Thymus (tissue), 11 donors: ENCODE data around the gene BBS10. TPM values are rescaled to one million over a fixed set of nuclear protein-coding genes. Genes with fewer than 3 reads are reported as not detected.

Experiments
- DNase-seq, 9 donors: peaks; one replicate each; pipeline ENCODE4 v3.0.0-alpha.2; 2013; ENCODE audit warnings: low spot score in 9 of 9, low read depth in 6 of 9, missing footprints in 1 of 9
- H3K27ac ChIP-seq, 2 donors: one replicate each; pipeline ENCODE4 v1.5.1; 2013; ENCODE audit warnings: control low read depth in 1 of 2, low read depth in 1 of 2, low read length in 1 of 2, mild to moderate bottlenecking in 1 of 2, moderate library complexity in 1 of 2
- H3K27me3 ChIP-seq, 2 donors: one replicate each; pipeline ENCODE4 v1.5.1; 2013; ENCODE audit warnings: low read length in 1 of 2; ENCODE audit not compliant: control insufficient read depth in 2 of 2, insufficient read depth in 1 of 2
- H3K36me3 ChIP-seq, 2 donors: one replicate each; pipeline ENCODE4 v1.5.1; 2013; ENCODE audit warnings: low read length in 1 of 2, mild to moderate bottlenecking in 1 of 2, moderate library complexity in 1 of 2; ENCODE audit not compliant: control insufficient read depth in 2 of 2, insufficient read depth in 2 of 2
- H3K4me1 ChIP-seq, 2 donors: one replicate each; pipeline ENCODE4 v1.5.1; 2013; ENCODE audit warnings: low read length in 2 of 2; ENCODE audit not compliant: control insufficient read depth in 2 of 2, insufficient read depth in 2 of 2
- H3K4me3 ChIP-seq, 2 donors: one replicate each; pipeline ENCODE4 v1.5.1; 2013; ENCODE audit warnings: low read length in 2 of 2, control low read depth in 1 of 2, mild to moderate bottlenecking in 1 of 2
- H3K9me3 ChIP-seq, 2 donors: one replicate each; pipeline ENCODE4 v1.5.1; 2013; ENCODE audit warnings: low read length in 1 of 2, mild to moderate bottlenecking in 1 of 2; ENCODE audit not compliant: control insufficient read depth in 2 of 2, insufficient read depth in 1 of 2
- WGBS: extraction: QIAGEN DNeasy Blood & Tissue Kit; methylation state at CpG from one replicate; pipeline ENCODE4 v1.1.7; 2013; 5-methylcytosine and 5-hydroxymethylcytosine counted together
- polyA plus RNA-seq: library from polyadenylated mRNA; stranded (reverse); fragments of 200-250 nt; gene quantifications from one replicate; pipeline ENCODE4 v1.2.3, GENCODE V29; 2013
- total RNA-seq: library from RNA; stranded (reverse); fragments of 120-200 nt; gene quantifications from one replicate; pipeline ENCODE4 v1.2.4, GENCODE V29; 2013
- donor health status: healthy.

Gene BBS10
- total and polyA plus RNA-seq, 2 donors = 12.2 to 13.3 TPM

GRCh38 chr12:76318773-76319594, 29.2 kb downstream of the BBS10 start:
- Histone ChIP-seq H3K9me3 (no peaks in the 10 kb centered on the region), H3K36me3 (no peaks in the 10 kb centered on the region), H3K27ac (no peak overlapping the region), H3K27me3 (no peaks in the 10 kb centered on the region), H3K4me1 (no peaks in the 10 kb centered on the region), H3K4me3 (no peak overlapping the region)
- no peak for DNase-seq
- 95% methylated on average over 1 of the region's 1 CpG for WGBS

GRCh38 chr12:76317976-76318375, 30.2 kb downstream of the BBS10 start:
- no peaks in the 10 kb centered on the region for H3K9me3 ChIP-seq
- WGBS = 96% methylated on average over 1 of the region's 1 CpG
- H3K36me3 ChIP-seq = no peaks in the 10 kb centered on the region
- no peaks in the 10 kb centered on the region for H3K27me3 ChIP-seq
- no peak overlapping the region for H3K27ac ChIP-seq
- no peaks in the 10 kb centered on the region for H3K4me1 ChIP-seq
- DNase-seq = no peak
- no peak overlapping the region for H3K4me3 ChIP-seq

GRCh38 chr12:76316468-76316867, 31.7 kb downstream of the BBS10 start:
- H3K36me3 ChIP-seq = no peaks in the 10 kb centered on the region
- no peak overlapping the region for H3K27ac ChIP-seq
- H3K4me3 ChIP-seq = no peak overlapping the region
- no peak for DNase-seq
- no peaks in the 10 kb centered on the region for H3K27me3 ChIP-seq
- H3K9me3 ChIP-seq = no peaks in the 10 kb centered on the region
- no peaks in the 10 kb centered on the region for H3K4me1 ChIP-seq
- 93% methylated on average over 7 of the region's 7 CpGs for WGBS

- WGBS = 92% methylated on average over 9 of the region's 9 CpGs
- H3K4me3 ChIP-seq = no peak overlapping the region
- no peaks in the 10 kb centered on the region for H3K9me3 ChIP-seq
- H3K4me1 ChIP-seq = no peaks in the 10 kb centered on the region
- no peaks in the 10 kb centered on the region for H3K27me3 ChIP-seq
- H3K36me3 ChIP-seq = no peaks in the 10 kb centered on the region
- H3K27ac ChIP-seq = no peak overlapping the region
- no peak for DNase-seq
Observed at GRCh38 chr12:76313299-76313698, 34.9 kb downstream of the BBS10 start.

GRCh38 chr12:76312315-76312714, 35.9 kb downstream of the BBS10 start:
- H3K27ac ChIP-seq = no peak overlapping the region

GRCh38 chr12:76311796-76312195, 36.4 kb downstream of the BBS10 start:
- H3K27me3 ChIP-seq = no peaks in the 10 kb centered on the region
- DNase-seq = no peak

More at GRCh38 chr12:76312315-76312714, 35.9 kb downstream of the BBS10 start:
- H3K36me3 ChIP-seq = no peaks in the 10 kb centered on the region
- no peaks in the 10 kb centered on the region for H3K27me3 ChIP-seq
- WGBS = 87% methylated on average over 7 of the region's 7 CpGs
- no peak for DNase-seq
- H3K4me3 ChIP-seq = no peak overlapping the region
- no peaks in the 10 kb centered on the region for H3K9me3 ChIP-seq
- no peaks in the 10 kb centered on the region for H3K4me1 ChIP-seq

GRCh38 chr12:76310110-76310509, 38.1 kb downstream of the BBS10 start:
- Histone ChIP-seq H3K27ac (no peak overlapping the region), H3K4me1 (no peaks in the 10 kb centered on the region), H3K4me3 (no peak overlapping the region), H3K27me3 (no peaks in the 10 kb centered on the region), H3K36me3 (no peaks in the 10 kb centered on the region), H3K9me3 (no peaks in the 10 kb centered on the region)
- DNase-seq = no peak

More at GRCh38 chr12:76311796-76312195, 36.4 kb downstream of the BBS10 start:
- WGBS = 98% methylated on average over 3 of the region's 3 CpGs
- no peak overlapping the region for H3K4me3 ChIP-seq
- no peaks in the 10 kb centered on the region for H3K36me3 ChIP-seq
- H3K4me1 ChIP-seq = no peaks in the 10 kb centered on the region
- no peak overlapping the region for H3K27ac ChIP-seq
- H3K9me3 ChIP-seq = no peaks in the 10 kb centered on the region

- Histone ChIP-seq H3K4me1 (no peaks in the 10 kb centered on the region), H3K4me3 (no peak overlapping the region), H3K27ac (no peak overlapping the region), H3K36me3 (no peaks in the 10 kb centered on the region), H3K9me3 (no peaks in the 10 kb centered on the region), H3K27me3 (no peaks in the 10 kb centered on the region)
- DNase-seq = no peak
- 89% methylated on average over 3 of the region's 3 CpGs for WGBS
Observed at GRCh38 chr12:76308866-76309265, 39.3 kb downstream of the BBS10 start.

GRCh38 chr12:76307083-76307482, 41.1 kb downstream of the BBS10 start:
- DNase-seq = no peak
- Histone ChIP-seq H3K36me3 (no peaks in the 10 kb centered on the region), H3K9me3 (no peaks in the 10 kb centered on the region), H3K27me3 (no peaks in the 10 kb centered on the region), H3K4me3 (no peak overlapping the region), H3K27ac (no peak overlapping the region), H3K4me1 (no peaks in the 10 kb centered on the region)
- WGBS = 97% methylated on average over 1 of the region's 1 CpG
